Activated B cell treated with CpG ODN at 0.5 μM for 24 hours (primary cell): ENCODE results near the gene PEAK3. TPM values are rescaled to one million over a fixed set of nuclear protein-coding genes. Genes with fewer than 3 reads are reported as not detected.
A peak's percentile ranks its signal among the peaks of the same experiment; 100 is the strongest.

Experiments
- ATAC-seq: fragments of 200-7000 bp; cut with Tn5 transposase; one replicate; pipeline ENCODE4 v1.10.0; 2021; ENCODE audit warnings: low read depth, mild to moderate bottlenecking, moderate library complexity
- CTCF ChIA-PET: fragments of 350-600 bp; sonication (Branson Sonifier 250); formaldehyde crosslinking; loops from one replicate; lab custom pipeline; 2021; ENCODE audit warnings: antibody characterized with exemption; lab: Charles Lee
- POLR2A ChIA-PET: fragments of 350-600 bp; sonication (Branson Sonifier 250); formaldehyde crosslinking; loops from one replicate; lab custom pipeline; 2021; ENCODE audit warnings: antibody characterized with exemption; lab: Charles Lee
- DNase-seq: peaks from one replicate; pipeline ENCODE4 v3.0.0; 2022
- H3K27ac Mint-ChIP-seq: one replicate; pipeline ENCODE4 v1.8.0; 2020; ENCODE audit warnings: mixed read lengths
- H3K27me3 Mint-ChIP-seq: one replicate; pipeline ENCODE4 v1.8.0; 2021; ENCODE audit warnings: mixed read lengths
- H3K36me3 Mint-ChIP-seq: one replicate; pipeline ENCODE4 v1.8.0; 2021; ENCODE audit warnings: low read depth, mixed read lengths
- H3K4me1 Mint-ChIP-seq: one replicate; pipeline ENCODE4 v1.8.0; 2021; ENCODE audit warnings: mixed read lengths
- H3K4me3 Mint-ChIP-seq: one replicate; pipeline ENCODE4 v1.8.0; 2020; ENCODE audit warnings: mild to moderate bottlenecking, mixed read lengths
- H3K9me3 Mint-ChIP-seq: one replicate; pipeline ENCODE4 v1.8.0; 2020; ENCODE audit warnings: mixed read lengths
- CTCF ChIP-seq: fragments of 200-600 bp; IDR thresholded peaks from one replicate; pipeline ENCODE4 v1.8.0; 2022; ENCODE audit warnings: antibody characterized with exemption, mild to moderate bottlenecking
- intact Hi-C: fragments of 100-400 bp; cut with micrococcal nuclease; formaldehyde crosslinking; loops from one replicate; pipeline ENCODE4 v1.15.1; 2024
- total RNA-seq: library from RNA; stranded (reverse); gene quantifications from 2 replicates; pipeline ENCODE4 v1.2.3, GENCODE V29; 2022

The PEAK3 gene
- total RNA-seq, 1 donor from 2014 or later: 0.09 TPM

- POLR2A ChIA-PET: interaction anchor here (1.2 to 9.7 kb wide), 2 partner anchors 30 to 60 kb away, joined by 3 to 103 read pairs; no protein-coding TSS in a partner anchor
- Mint-ChIP-seq H3K4me1 (peaks cover 53% of the 10 kb centered on the region), H3K27me3 (no peaks in the 10 kb centered on the region), H3K36me3 (peaks cover 67% of the 10 kb centered on the region), H3K4me3 (no peak overlapping the region), H3K27ac (no peak overlapping the region), H3K9me3 (no peaks in the 10 kb centered on the region)
- CTCF ChIA-PET: interaction anchor here (0.7 kb wide), 1 partner anchor 142 kb away, joined by 5 read pairs; no protein-coding TSS in a partner anchor
- intact Hi-C loops: no loop called here
- no peak for DNase-seq
- no peak for ATAC-seq
- no peak for TF ChIP-seq CTCF
Observed at GRCh38 chr19:2242092-2242537, 39.9 kb downstream of the PEAK3 start.

DNA sequence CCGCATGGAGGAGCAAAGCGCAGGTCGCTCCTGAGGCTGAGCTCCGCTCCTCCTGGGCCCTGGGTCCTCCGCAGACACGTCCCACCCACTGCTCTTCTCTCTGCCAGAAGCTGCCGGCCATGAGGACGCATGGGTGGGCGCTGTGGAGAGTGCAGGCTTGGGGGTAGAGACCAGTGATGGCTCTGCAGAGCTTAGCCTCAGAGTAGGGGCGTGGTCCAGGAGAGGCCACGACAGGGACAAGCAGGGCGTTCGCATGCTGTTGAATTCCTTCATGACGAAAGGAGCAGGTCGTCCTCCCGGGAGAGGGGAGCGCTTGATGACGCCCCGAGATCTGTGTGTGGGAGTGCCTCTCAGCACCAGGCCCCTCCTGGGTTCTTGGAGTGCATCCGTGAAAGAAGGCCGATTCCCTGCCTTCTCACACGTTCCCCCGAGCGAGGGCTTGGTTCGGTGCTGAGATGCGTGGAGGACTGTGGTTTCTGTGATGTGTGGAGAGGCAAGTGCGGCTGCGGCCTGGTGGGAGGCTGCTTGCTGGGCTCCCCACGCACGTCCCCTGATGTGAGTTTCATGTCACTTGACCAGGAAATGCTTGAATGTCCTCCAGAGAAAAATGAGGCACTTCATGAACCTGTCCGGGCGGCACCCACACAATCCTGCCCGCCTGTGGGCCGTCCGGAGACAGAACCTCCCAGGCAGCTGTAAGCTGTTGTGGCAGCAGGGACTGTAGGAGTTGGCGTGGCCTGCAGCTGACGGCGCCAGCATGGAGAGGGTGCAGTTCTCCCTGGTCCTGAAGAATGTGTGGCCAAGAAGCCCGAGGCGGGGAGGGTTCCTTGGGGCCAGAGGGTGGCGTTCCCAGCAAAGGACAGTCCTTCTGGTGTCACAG lies 40.9 kb downstream of the PEAK3 start:
- Mint-ChIP-seq H3K27ac (no peak overlapping the region), H3K36me3 (peaks cover 65% of the 10 kb centered on the region), H3K4me1 (peaks cover 59% of the 10 kb centered on the region), H3K9me3 (no peaks in the 10 kb centered on the region), H3K27me3 (no peaks in the 10 kb centered on the region), H3K4me3 (peak overlapping the region; percentile 7)
- no peak for TF ChIP-seq CTCF
- DNase-seq: no peak
- intact Hi-C loops: no loop called here
- CTCF ChIA-PET: interaction anchor here (0.7 to 1.9 kb wide), 3 partner anchors 12 to 143 kb away, joined by 3 to 7 read pairs (median 5); no protein-coding TSS in a partner anchor
- ATAC-seq: no peak
- POLR2A ChIA-PET: interaction anchor here (1.0 to 9.7 kb wide), 5 partner anchors 8 to 61 kb away, joined by 3 to 103 read pairs (median 5); partner anchors contain the start of gene AMH

- intact Hi-C loops: no loop called here
- H3K4me1 Mint-ChIP-seq: peaks cover 62% of the 10 kb centered on the region
- ATAC-seq: no peak
- DNase-seq: no peak
- CTCF ChIA-PET: interaction anchor here (0.9 to 2.3 kb wide), 7 partner anchors 13 to 88 kb away, joined by 3 to 7 read pairs (median 4); partner anchors contain the start of gene AP3D1
- peak overlapping the region; percentile 64 for H3K27ac Mint-ChIP-seq
- no peaks in the 10 kb centered on the region for H3K9me3 Mint-ChIP-seq
- H3K36me3 Mint-ChIP-seq: peaks cover 55% of the 10 kb centered on the region
- H3K27me3 Mint-ChIP-seq: no peaks in the 10 kb centered on the region
- TF ChIP-seq CTCF: no peak
- POLR2A ChIA-PET: interaction anchor here (0.6 to 9.7 kb wide), 13 partner anchors 8 to 305 kb away, joined by 3 to 103 read pairs (median 6); partner anchors contain the start of genes AMH, DOT1L and PEAK3
- peak overlapping the region; percentile 99 for H3K4me3 Mint-ChIP-seq
Observed at GRCh38 chr19:2239771-2240770, 41.9 kb downstream of the PEAK3 start.

- Mint-ChIP-seq H3K27me3 (no peaks in the 10 kb centered on the region), H3K9me3 (no peaks in the 10 kb centered on the region), H3K27ac (peak overlapping the region; percentile 64), H3K36me3 (peaks cover 50% of the 10 kb centered on the region), H3K4me3 (peak overlapping the region; percentile 99), H3K4me1 (peaks cover 71% of the 10 kb centered on the region)
- CTCF ChIA-PET: interaction anchor here (1.1 to 2.3 kb wide), 6 partner anchors 14 to 87 kb away, joined by 3 to 7 read pairs (median 4); partner anchors contain the start of gene AP3D1
- POLR2A ChIA-PET: interaction anchor here (0.6 to 9.7 kb wide), 16 partner anchors 8 to 343 kb away, joined by 3 to 103 read pairs (median 6); partner anchors contain the start of genes DOT1L and PEAK3
- intact Hi-C loops: no loop called here
- no peak for TF ChIP-seq CTCF
- DNase-seq: no peak
- ATAC-seq: no peak
Observed at GRCh38 chr19:2239173-2239572, 42.8 kb downstream of the PEAK3 start.
